GM12873 (cell line): ENCODE results near the gene MYZAP.

Source experiments
- TF ChIP-seq, protein P1 (sequence below): IDR thresholded peaks from 2 replicates; pipeline ENCODE4 v1.5.1; 2012; ENCODE audit warnings: low read depth, mild to moderate bottlenecking, moderate library complexity, low read length, control low read depth; ENCODE audit not compliant: insufficient read depth; ENCODE audit errors: missing control alignments

Gene MYZAP

DNA sequence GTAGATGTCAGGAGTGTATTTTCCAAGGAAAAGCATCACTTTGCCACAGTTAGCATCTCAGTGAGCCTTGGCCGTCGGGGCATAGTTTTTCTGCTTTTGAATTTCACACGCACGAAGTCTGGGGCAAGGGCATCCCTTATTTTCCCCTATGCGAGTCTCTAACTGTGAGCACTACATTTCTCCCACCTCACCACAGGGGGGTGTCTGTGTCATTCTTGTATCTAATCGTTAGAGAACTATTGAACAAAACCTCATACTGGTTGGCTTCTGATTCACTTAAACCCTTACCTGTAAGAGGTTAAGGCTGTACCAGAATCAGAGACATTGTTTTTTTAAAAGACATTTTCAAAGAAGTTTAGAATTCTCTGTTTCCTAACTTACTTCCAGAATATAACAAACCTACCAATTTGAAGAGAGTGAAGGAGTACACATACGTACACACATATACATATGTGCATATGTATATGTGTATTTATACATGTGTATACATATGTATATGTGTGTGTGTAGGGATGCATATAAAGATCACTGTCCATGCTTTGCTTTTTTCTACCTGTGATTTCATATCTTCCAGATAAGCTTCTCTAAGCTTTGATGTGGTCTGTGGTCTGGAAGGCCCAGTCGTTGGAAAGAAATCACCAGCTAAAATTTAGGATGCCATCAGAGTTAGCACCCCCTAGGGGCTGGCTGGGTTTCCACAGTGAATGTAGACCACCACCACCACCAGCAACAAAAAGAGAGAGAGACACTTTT, 49.4 kb downstream of the MYZAP start:
- TF ChIP-seq, protein P1, sequence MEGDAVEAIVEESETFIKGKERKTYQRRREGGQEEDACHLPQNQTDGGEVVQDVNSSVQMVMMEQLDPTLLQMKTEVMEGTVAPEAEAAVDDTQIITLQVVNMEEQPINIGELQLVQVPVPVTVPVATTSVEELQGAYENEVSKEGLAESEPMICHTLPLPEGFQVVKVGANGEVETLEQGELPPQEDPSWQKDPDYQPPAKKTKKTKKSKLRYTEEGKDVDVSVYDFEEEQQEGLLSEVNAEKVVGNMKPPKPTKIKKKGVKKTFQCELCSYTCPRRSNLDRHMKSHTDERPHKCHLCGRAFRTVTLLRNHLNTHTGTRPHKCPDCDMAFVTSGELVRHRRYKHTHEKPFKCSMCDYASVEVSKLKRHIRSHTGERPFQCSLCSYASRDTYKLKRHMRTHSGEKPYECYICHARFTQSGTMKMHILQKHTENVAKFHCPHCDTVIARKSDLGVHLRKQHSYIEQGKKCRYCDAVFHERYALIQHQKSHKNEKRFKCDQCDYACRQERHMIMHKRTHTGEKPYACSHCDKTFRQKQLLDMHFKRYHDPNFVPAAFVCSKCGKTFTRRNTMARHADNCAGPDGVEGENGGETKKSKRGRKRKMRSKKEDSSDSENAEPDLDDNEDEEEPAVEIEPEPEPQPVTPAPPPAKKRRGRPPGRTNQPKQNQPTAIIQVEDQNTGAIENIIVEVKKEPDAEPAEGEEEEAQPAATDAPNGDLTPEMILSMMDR: peak; percentile 46

DNA sequence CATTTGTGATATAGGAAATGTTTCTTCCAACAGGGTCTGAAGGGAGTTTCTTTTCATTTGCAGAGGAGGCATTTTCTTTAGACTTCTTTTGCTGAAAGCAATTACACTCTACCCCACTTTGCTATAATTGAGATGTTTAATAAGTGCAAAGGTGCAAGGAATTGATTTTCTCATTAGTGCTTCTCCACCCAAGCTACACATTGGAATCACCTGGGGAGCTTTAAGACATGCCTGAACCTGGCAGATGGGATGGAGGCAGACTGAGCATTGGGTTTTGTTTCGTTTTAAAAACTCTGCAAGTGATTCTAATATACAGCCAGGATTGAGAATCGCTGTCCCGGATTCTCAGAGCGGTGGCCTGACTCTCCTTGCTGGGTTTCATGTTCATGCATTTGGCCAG, 52.1 kb downstream of the MYZAP start:
- TF ChIP-seq, protein P1: no peak

DNA sequence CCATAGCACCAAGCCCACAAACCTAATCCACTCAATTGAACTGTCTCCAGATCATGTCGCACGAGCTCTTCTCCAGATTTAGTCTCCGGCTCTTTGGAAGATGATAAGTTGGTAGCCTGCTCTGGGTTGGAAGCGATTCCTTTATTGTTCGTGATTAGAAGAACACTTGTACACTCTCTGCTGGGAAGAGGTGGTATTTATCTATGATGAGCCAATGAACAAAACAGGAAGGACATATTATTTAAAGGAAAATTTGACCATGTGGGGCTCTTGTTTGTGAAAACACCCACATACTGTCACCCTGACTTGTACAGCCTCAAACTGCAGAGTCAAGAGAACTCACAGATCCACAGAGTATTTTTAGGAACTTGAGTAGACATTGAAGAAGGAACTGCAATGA, 54.4 kb downstream of the MYZAP start:
- TF ChIP-seq, protein P1: no peak

DNA sequence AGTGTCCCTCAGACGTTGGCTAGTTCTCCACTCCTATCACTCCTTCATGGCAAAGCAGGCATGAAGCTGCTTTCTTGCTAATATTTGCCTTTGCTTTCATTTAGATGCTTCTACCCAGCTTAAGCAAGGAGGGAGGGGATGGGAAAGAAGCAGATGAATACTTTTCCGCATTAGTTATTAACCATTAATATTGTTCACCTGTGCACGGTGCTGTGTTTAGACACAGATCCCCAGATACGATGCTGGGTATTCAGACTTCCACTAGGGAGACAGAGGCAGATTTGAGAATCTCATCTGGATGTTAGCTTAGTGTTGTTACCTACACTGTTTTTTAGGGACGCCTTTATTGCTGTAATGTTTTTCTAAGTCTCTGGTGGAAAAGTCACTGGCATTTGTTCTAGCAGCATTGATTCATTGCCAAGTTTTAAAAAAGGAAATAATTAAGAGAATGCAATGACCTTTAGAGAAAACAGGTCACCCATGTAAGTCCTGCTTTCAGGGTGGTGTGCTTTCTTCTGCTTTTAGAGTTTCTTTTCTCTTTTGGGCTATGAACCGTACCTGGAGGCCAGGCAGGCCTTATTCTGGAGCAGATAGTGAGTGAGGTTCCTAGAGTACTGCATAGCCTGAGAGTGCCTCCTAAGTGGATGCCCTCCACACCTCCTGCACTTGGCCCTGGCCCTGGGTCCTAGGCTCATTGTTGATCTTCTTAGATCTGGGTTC, 55.5 kb downstream of the MYZAP start:
- TF ChIP-seq, protein P1: no peak

DNA sequence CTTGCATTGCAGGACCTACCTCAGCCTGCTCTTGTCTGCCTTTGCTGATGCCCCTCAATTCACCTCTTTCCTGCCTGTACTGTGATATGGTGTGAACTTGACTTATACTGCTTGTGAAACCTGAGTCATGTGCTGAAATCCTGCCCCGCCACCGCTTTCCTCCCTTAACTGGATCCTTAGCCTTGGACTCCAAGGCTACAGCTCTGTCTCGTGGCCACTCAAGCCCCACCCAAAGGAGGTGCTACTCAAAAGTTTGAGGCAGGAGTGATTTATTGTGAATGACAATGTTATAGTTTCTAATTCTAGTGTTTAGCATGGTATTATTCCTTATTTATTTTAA, 56.1 kb downstream of the MYZAP start:
- TF ChIP-seq, protein P1: no peak

DNA sequence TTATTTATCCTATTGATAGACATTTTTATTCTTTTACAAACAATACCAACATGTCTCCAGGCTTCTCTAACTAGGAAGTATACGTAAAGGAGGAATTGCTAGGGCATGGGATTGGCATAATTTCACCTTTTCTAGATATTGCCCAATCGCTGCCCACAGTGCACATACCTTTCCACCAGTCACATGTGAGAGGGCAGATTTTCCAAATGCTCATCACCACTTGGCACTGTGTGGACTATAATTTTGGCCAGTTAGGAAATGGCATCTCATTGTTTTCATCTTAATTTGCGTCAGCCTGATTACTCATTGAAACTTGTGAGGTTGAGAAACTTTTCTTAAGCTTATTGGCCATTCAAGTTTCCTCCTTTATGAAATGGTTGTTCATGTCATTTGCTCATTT, 57.4 kb downstream of the MYZAP start:
- TF ChIP-seq, protein P1: no peak

DNA sequence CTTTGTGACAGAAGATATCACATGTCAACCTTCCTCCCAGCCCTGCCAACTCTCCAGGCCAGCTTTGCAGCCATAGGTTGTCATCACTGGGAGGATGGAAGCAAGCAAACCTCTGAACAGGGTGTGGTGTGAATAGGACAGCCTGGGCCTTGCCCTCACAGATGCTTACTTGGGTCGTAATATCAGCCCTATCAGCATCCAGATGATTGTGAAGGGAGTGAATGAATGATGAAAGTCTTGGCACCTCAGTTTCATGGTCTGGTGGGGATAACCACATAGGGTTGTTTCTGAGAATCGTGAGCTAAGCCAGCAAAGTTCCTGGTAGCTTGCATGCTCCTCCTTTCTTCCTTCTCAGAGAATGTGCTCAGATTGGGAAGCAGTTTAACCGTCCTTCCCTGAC, 59.7 kb downstream of the MYZAP start:
- TF ChIP-seq, protein P1: no peak
